GM12801 (cell line): Measurements from ENCODE around the gene TMC7.

Experiments used
- TF ChIP-seq, protein P1 (sequence below): IDR thresholded peaks from one replicate; pipeline ENCODE4 v1.5.1; 2011; ENCODE audit warnings: control low read depth; ENCODE audit not compliant: insufficient read length; ENCODE audit errors: extremely low read depth

TMC7 gene

DNA sequence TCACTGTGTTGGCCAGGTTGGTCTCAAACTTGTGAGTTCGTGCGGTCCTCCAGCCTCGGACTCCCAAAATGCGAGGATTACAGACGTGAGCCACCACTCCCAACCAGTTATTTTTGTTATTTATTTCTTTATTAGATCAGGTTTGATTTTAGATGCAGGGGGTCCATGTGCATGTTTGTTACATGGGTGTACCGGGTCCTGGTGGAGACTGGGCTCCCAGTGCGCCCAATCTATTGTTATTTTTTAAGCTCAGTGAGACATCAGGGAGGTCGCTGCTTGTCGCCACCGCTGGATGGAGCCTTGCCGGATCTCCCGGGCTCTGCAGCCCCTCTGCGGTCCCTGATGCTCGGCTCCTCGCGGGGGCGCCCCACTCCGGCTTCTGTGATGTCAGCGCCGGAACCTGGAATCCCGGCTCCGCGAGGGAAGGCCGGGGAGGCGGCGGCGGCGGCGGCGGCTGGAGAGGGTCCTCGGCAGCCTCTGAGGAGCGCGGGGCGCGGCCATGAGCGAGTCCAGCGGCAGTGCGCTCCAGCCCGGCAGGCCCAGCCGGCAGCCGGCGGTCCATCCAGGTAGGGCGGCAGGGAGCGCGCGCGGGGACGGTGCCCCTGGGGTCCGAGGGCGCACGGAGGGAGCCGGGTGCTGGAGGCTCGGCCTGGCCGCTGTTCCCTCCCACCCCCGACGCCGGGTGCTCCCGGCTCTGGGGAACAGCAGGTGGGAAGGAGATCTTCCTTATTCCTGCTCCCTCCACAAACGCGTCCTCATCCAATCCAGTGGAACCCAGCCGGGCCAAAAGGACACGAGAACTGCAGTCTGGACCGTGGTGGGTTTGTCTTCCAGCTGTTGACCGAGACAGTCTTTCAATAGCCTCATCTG lies at the start of gene TMC7:
TSS of gene TMC7 (plus strand) at position 370 of the 870 bp plus-strand sequence. CDS start at position 500, 130 bp downstream.
- TF ChIP-seq, protein P1, sequence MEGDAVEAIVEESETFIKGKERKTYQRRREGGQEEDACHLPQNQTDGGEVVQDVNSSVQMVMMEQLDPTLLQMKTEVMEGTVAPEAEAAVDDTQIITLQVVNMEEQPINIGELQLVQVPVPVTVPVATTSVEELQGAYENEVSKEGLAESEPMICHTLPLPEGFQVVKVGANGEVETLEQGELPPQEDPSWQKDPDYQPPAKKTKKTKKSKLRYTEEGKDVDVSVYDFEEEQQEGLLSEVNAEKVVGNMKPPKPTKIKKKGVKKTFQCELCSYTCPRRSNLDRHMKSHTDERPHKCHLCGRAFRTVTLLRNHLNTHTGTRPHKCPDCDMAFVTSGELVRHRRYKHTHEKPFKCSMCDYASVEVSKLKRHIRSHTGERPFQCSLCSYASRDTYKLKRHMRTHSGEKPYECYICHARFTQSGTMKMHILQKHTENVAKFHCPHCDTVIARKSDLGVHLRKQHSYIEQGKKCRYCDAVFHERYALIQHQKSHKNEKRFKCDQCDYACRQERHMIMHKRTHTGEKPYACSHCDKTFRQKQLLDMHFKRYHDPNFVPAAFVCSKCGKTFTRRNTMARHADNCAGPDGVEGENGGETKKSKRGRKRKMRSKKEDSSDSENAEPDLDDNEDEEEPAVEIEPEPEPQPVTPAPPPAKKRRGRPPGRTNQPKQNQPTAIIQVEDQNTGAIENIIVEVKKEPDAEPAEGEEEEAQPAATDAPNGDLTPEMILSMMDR, result no peak

DNA sequence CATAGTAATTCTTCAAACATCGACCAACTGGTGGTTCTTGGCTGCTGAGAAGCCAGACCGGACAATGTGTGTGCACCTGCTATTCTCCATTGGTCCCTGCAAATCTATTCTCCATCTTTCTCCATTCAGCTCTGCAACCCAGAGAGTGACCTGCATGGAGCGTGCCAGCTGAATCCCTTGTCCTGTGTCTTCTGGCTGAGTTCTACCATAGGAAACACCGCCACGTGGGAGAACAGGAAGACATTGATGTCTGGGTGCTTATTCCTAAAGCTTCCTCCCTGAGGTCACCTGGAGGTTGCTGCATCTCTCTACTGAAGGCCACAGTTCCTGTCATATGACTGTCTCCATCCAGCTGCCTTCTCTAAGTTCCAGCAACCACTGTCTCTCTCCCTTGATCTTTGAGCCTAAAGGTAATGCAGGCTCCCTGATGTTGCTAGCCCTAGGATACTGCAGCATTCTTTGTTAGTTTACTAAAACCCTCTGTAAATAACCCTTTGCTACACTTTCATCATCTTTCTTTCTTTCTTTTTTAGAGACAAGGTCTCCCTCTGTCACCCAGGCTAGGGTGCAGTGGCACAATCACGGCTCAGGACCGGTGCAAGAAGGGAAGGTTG lies 46.9 kb upstream of the TMC7 start:
- TF ChIP-seq, protein P1, result no peak

DNA sequence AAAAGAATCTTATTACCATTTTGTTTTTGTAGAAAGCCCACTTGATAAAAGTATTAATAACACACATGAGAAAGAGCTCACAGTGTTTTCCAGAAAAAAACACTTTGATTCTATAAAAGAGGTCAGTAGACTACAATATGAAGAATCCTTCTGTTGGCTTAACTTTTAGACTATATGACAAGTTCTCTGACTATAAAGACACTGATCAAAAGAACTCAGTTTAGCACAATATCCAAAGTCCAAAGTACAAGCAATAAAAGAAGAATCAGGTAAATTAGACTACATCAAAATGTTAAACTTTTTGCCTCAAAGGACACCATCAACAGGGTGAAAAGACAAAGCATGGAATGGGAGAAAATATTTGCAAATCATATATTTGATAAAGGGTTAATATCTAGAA lies 46.3 kb upstream of the TMC7 start:
- TF ChIP-seq, protein P1, result no peak

DNA sequence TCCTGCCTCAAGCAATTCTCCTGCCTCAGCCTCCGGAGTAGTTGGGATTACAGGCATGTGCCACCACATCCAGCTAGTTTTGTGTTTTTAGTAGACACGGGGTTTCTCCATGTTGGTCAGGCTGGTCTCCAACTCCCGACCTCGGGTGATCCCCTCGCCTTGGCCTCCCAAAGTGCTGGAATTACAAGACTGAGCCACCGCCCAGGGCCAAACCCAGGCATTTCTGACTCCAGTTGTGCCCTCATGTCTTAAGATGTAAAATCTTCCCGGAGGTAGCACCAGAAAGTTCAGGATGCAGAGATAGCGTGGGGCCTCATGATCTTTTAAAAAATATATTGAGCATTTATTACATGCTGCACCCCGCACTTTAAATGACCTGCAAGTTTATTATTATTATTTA lies 44.7 kb upstream of the TMC7 start:
- TF ChIP-seq, protein P1, result no peak

- TF ChIP-seq, protein P1, result no peak
These were observed 42.3 kb upstream of the TMC7 start for GRCh38 chr16:18941471-18941870.

GRCh38 chr16:18942061-18942460 lies 41.7 kb upstream of the TMC7 start:
- TF ChIP-seq, protein P1, result no peak

- TF ChIP-seq, protein P1, result no peak
These were observed 40.3 kb upstream of the TMC7 start for GRCh38 chr16:18943414-18943813.
